Measurements from ENCODE around the gene NELFA.

The NELFA gene

DNA sequence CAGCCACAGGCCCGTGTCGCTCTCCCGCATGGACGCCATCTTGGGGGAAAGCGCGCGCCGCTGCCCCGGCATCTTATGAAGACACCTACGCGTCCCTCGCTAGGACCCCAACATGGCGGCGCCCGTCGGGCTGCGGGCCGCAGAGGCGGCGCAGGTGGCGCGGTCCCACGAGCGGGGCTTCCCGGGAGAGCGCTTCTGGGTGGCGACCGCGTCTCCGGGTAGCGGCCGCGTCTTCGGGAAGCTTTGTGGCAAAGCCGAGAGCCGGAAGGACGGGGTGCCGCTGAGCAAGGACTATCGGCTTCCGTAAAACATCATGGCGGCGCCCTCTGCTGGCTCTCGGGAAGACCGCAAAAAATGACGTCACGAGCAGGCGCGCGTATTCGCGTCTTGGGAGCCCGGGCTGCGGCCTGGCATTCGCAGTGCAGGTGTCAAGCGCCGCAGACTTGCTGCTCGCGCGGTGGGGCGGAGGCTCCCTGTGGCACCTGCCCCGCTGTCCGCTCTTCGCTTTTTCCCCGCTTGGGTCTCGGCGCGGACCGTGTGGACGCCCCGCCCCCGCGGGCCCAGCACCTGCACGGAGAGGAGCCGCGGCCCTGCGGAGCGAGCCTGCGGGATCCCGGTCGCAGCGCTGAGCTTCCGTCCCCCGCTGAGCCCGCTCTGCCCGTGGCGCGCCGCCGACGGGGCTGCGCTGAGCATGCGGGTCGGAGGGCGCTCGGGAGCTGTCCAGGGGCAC is at the start of gene NELFA:
Gene NELFA (minus strand): TSS at position 54 of the 730 bp plus-strand sequence. CDS start 15 bp downstream, at position 39.
- TF ChIP-seq, protein P1, sequence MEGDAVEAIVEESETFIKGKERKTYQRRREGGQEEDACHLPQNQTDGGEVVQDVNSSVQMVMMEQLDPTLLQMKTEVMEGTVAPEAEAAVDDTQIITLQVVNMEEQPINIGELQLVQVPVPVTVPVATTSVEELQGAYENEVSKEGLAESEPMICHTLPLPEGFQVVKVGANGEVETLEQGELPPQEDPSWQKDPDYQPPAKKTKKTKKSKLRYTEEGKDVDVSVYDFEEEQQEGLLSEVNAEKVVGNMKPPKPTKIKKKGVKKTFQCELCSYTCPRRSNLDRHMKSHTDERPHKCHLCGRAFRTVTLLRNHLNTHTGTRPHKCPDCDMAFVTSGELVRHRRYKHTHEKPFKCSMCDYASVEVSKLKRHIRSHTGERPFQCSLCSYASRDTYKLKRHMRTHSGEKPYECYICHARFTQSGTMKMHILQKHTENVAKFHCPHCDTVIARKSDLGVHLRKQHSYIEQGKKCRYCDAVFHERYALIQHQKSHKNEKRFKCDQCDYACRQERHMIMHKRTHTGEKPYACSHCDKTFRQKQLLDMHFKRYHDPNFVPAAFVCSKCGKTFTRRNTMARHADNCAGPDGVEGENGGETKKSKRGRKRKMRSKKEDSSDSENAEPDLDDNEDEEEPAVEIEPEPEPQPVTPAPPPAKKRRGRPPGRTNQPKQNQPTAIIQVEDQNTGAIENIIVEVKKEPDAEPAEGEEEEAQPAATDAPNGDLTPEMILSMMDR (IDR thresholded peaks at IDR 0.05; ENCODE audit: insufficient read depth, low read length, missing control alignments) = peak; percentile 23
- POLR2A ChIA-PET = interaction anchor here (0.9 kb wide), 1 partner anchor 248 kb away, joined by 3 read pairs; no protein-coding TSS in a partner anchor
- H3K4me3 ChIP-seq (ENCODE audit: low read depth, low read length) = peak within 1 kb of the TSS; percentile 100
- CTCF ChIA-PET = interaction anchor here (0.6 to 1.3 kb wide), 5 partner anchors 9 to 110 kb away, joined by 3 to 5 read pairs (median 3); no protein-coding TSS in a partner anchor
- peak; percentile 29 for DNase-seq (ENCODE audit: low read depth, low spot score)

DNA sequence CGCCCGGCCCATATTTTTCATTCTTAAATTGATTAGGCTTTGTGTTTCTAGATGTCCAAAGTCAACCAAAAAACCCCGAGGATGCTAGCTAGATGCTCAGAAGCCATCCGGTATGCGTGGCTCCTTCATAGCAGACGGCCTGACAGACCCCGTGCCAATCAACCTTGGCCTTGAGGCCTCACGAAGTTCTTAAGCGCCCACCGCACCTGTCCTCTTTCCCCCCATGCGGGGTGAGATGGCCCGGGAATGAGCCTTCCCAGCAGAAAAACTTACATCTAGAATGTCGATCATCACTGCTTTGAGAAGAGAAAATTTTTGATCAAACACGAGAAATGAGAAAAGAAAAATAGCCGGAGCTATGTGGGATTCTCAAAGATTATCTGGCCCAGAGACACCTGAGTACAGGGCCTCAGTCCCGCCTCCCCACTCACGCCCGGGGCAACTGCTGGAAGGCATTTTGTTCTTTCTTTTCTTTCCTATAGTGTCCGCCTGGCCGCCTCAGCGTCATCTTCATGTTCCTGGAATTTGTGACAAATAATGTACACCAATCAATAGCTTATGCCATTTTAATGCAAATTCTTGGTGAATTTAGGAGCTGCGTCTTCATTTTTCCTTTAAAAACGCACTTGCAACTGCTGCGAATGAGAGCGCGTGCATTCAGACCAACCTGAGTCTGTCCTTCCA is 48.8 kb upstream of the NELFA start:
- POLR2A ChIA-PET = no interaction called here
- no peak for DNase-seq (ENCODE audit: low read depth, low spot score)
- CTCF ChIA-PET = no interaction called here

GRCh38 chr4:2054217-2054616 is 45.4 kb upstream of the NELFA start:
- no peak overlapping the region for H3K4me3 ChIP-seq (ENCODE audit: low read depth, low read length)
- ChIA-PET POLR2A (no interaction called here), CTCF (no interaction called here)
- TF ChIP-seq, protein P1 (IDR thresholded peaks at IDR 0.05; ENCODE audit: insufficient read depth, low read length, missing control alignments) = no peak
- DNase-seq (ENCODE audit: low read depth, low spot score) = no peak

More for the DNA sequence above, 48.8 kb upstream of the NELFA start:
- H3K4me3 ChIP-seq (ENCODE audit: low read depth, low read length) = no peak overlapping the region
- TF ChIP-seq, protein P1 (IDR thresholded peaks at IDR 0.05; ENCODE audit: insufficient read depth, low read length, missing control alignments) = no peak

GRCh38 chr4:2051086-2051485 is 42.3 kb upstream of the NELFA start:
- no peak overlapping the region for H3K4me3 ChIP-seq (ENCODE audit: low read depth, low read length)
- ChIA-PET POLR2A (no interaction called here), CTCF (no interaction called here)
- TF ChIP-seq, protein P1 (IDR thresholded peaks at IDR 0.05; ENCODE audit: insufficient read depth, low read length, missing control alignments) = no peak
- DNase-seq (ENCODE audit: low read depth, low spot score) = no peak

GRCh38 chr4:2049811-2050210 is 41.0 kb upstream of the NELFA start:
- no peak overlapping the region for H3K4me3 ChIP-seq (ENCODE audit: low read depth, low read length)
- ChIA-PET POLR2A (no interaction called here), CTCF (no interaction called here)
- TF ChIP-seq, protein P1 (IDR thresholded peaks at IDR 0.05; ENCODE audit: insufficient read depth, low read length, missing control alignments) = no peak
- no peak for DNase-seq (ENCODE audit: low read depth, low spot score)

DNA sequence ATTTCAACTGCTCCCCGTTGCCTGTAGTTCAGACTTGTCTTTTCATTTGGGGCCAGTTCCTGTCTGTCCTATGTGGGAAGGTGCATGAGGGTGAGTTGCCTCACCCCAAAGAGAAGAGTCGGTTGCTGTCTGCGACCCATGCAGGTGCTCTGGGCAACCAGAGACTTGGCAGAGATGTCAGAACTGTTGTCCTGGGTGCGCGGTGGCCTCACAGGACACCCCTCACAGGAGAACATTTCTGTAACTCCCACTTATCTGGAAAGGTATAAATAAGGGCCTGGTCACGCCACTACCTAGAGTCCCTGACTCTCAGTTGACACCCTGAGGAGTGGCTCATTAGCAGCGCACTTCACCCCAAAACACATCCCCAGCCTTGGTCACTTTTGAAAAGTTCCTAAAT is 40.6 kb upstream of the NELFA start:
- ChIA-PET POLR2A (no interaction called here), CTCF (no interaction called here)
- no peak overlapping the region for H3K4me3 ChIP-seq (ENCODE audit: low read depth, low read length)
- no peak for DNase-seq (ENCODE audit: low read depth, low spot score)
- TF ChIP-seq, protein P1 (IDR thresholded peaks at IDR 0.05; ENCODE audit: insufficient read depth, low read length, missing control alignments) = no peak
